Mammary epithelial cell (primary cell): ENCODE measurements around the gene GRIP1.

Source experiments
- CTCF ChIP-seq, 2 donors: IDR thresholded peaks in 1 of 2; conservative IDR thresholded peaks in 1 of 2; 2 replicates each; pipeline ENCODE4 v1.5.1; 2011 to 2012; ENCODE audit warnings: inconsistent platforms in 2 of 2, low read length in 2 of 2, mild to moderate bottlenecking in 2 of 2, control low read depth in 1 of 2, low read depth in 1 of 2; ENCODE audit not compliant: insufficient read depth in 1 of 2; ENCODE audit errors: extremely low read depth in 1 of 2
- EZH2 ChIP-seq: IDR thresholded peaks from 2 replicates; pipeline ENCODE4 v1.6.1; 2012; ENCODE audit warnings: low read length, inconsistent platforms, borderline replicate concordance

GRCh38 chr12:66302827-66303169 is 376.1 kb downstream of the GRIP1 start:
- no peak for TF ChIP-seq CTCF (conservative IDR thresholded peaks at IDR 0.05 in 1 of 2, IDR thresholded peaks at IDR 0.05 in 1 of 2; ENCODE audit: extremely low read depth in 1 of 2, insufficient read depth in 1 of 2, low read depth in 1 of 2, low read length in 2 of 2)
- no peak for TF ChIP-seq EZH2
